ENCODE data around the gene ATP4B.

Gene ATP4B

DNA sequence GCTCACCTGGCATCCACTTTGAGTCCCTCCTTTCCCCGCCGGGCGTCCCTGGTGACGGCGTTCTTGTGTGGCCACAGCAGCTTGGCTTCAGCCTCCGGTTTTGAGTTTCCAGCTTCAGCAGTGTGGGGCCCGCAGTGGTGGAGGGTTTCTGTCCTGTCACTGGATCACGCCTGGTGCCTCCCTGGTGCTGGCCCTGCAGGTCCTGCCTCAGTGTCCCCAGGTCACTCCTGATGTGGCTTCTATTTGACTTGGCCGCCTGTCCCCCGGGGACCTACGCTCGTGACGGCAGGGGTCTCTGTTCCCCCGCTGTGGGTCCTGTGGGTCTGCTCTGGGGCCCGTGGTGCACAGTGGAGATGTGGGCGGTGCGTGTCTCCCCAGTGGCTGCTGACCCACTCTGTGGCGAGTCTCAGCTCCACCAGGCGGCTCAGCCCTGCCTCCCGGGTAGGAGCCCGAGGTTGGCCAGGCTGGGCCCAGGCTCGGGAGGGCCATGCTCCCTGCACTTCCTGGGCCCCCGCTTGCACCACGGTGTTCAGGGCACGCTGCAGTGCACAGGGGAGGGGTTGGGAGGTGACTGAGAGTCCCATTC is 1.9 kb downstream of the ATP4B start:
- no peak for DNase-seq

DNA sequence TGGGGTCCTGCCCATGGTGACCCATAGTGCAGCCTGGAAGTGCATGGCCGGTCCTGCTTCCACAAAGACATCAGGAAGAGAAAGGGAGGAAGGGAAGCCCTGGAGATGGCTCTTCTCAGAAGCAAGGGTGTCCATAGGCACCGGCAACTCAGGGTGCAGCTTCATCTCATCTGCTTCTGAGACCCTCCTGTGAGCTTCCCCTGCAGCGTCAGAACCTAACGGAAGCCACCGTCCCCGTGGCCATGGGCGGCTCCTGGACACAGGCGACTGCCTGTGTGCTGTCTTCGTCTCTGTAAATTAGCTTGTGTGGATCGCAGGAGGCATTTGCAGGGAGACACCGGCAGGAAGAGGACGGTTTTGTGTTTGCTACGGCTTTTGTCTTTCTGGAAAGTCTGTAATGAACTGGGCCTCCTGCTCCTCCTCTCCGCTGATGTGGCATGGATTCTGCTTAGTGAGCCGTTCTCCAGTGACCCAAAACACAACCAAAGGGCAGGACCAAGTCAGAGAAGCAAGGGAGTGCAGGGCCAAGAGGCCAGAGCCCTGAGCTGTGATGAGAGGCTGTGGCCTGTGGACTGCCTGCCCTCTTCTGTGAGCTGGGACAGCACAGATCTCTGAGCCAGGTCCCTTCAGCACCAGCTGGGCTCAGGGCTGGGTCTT is 2.5 kb downstream of the ATP4B start:
- DNase-seq, result no peak

DNA sequence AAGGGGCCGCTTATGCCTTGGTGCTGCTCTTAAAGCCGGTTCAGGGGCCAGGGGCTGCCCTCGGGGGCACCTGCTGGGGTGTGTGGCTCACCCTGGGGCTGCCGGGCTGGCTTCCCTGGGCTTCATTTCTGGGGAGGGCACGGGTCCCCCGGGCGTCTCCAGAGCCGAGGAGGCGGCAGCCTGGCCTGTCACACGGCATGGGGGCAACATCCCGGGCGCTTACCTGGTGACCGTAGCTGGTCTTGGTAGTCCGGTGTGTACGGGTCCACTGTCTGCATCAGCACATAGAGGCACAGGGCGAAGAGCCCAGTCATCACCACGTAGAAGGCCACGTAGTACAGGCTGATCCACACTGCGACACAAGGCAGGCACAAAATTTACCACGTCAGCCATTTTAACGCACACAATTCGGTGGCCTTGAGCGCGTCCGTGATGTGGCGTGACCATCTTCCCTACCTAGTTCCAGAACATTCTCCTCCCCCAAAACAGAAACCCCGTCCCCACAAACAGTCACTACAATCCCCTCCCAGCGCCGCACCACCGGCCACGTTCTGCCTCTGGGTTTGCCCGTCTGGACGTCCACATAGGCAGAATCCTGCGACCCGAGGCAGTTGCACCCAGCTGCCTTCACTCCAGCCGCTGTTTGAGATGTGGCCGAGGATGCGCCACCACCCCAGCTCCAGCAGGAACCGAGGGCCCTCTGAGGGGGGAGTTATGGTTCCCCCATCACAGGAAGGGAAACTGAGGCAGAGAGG is 3.2 kb downstream of the ATP4B start:
- no peak for DNase-seq

DNA sequence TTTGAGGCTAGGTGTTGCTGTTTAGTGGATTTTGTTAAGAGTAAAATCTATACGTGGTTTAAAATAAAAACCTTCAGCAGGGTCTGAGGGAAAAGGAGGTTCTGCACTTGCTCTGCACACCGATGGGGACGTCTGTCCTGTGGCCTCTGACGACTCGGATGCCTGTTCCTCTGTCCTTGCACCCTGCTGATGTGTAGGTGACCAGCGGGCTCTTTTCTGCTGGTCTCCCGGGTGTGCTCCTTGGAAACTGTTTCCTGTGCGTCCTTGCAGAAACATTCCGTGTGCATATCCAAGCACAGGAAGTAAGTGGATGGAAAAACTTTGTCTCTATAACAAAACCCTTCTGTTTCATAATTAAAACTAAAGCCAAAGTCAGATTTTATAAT is 3.8 kb downstream of the ATP4B start:
- DNase-seq, result no peak

DNA sequence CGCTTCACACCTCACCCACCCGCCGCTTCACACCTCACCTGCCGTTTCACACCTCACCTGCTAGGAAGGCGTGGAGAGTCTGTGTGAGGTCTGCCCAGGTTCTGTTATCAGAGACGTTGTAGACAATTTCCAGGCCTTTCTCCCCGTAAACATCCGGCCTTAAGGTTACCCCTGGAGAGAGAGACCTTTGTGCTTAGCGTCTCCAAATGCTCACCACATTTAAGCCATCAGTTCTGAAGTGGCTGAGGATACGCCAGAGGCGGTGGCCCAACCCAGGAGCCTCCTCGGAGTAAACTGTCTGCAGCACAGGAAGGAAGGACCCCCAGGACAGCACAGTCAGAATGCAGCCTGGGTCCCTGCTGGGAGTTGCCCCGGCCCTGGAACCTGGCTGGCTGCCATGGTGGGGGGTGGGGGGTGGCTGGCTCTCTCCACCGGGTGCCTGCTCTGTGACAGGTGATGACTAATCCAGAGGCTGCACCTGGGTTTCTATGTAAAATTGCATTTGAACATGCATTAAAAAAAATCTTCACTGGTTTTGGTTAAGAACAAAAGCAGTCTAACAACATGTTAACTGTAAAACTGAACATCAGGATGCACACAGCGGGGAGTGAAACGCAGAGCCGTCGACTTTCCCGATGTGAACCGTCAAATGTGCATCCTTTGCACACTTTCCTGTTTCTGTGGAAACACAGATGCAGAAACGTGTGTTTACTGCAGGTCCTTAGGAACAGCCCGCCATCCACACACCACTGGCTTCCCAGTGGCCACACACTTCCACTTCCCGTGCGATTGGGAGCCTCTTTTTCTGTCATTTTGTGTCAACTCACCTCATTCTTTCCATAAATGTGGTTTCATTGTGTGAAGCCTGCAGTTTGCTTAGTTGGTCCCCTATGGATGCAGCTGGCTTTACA is 4.5 kb downstream of the ATP4B start:
- DNase-seq, result no peak

DNA sequence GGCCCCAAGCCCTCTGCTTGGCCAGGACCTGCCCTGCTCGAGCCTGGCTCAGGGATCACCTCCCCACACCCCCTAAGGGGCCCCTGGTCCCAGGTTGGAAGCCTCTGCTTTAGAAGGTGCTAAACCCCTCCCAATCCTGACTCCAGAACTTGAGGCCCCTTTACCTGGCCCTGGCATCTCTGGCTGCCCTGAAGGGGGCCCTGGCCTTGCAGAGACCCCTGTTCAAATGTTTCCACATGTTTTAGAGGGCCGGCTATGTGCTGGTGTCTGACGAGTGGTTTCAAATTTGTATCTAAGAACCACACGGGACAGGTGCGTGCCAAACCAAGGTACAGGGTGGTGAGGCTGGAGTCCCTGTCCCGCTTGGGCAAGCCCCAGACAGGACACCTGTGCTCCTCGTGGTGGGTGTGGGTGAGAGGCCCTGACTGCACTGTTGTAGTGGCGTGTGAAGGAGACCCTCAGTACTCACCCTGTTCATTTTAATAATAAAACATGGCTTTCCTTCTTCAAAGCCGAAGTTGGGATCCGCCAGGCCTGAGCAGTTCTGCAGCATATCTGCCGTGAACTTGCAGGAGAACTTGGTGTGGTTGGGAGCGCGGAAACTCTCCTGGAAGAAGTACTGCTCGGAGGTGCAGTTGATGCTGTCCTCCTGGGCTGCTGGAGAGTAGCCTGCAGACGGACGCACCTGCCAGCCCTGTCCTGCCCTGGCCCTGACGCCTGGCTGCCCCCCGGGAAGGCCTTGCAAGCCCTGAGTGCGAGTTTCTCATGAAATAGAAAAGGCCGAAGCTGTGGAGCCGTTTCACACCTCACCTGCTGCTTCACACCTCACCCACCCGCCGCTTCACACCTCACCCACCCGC is 5.4 kb downstream of the ATP4B start:
- DNase-seq, result no peak

DNA sequence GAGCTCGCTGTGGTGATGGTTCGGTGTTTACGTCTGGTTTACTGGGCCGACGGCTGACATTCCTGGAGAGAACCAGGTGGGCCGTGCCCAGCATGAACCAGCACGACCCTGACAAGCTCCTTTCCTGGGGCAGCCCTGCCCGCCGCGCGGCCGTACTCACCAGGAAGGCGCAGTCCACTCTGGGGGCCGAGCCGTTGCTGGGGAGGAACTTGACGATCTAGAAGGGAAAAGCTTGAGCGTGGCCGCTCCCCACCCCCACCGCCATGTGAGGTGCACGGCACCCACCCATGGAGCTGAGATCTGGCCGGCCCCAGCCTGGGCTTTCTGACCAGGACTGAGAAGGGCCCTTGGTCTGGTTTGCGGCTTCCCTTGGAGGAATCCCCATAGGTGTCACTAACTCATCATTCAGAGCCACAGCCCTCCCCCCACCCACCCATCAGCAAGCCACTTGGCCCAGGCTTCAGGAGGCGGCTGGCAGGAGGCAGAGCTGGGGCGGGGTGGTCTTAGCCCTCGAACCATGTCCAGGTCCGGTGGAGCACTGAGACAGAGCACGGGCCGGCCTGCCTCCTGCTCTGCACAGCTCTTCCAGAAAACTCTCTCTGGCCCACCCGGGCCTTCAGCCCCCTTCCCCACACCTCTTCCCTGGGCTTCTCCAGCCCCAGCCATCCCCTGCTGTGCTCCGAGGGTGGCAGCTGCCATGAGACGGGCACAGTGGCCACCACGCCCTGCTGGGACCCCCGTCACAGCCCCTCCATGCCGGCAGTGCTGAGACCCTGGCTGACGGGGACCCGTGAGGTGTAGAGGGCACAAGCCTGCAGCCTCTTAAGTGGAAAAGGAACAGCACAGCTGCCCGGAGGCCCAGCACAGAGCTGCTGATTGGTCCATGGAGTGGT is 6.2 kb downstream of the ATP4B start:
- no peak for DNase-seq

DNA sequence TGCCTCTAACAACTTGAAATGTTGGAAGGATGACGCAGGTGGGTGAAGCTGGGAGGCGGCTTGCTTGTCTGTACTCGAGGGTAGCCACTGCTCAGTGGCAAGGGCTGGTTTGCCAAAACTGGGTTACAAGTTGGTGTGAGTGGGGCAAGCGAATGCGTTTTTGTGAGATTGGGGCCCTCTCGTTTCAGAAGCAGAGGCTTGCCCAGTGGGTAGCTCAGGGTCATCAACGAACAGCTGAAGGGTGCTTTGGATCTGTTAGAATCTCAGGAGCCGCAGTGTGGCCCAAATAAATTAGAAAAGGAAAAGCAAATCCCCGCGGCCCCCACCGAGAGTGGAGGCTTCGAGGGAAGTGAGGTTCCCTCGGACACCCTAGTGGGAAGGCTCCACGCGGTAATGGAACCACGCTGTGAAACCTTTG is 7.3 kb downstream of the ATP4B start:
- no peak for DNase-seq

DNA sequence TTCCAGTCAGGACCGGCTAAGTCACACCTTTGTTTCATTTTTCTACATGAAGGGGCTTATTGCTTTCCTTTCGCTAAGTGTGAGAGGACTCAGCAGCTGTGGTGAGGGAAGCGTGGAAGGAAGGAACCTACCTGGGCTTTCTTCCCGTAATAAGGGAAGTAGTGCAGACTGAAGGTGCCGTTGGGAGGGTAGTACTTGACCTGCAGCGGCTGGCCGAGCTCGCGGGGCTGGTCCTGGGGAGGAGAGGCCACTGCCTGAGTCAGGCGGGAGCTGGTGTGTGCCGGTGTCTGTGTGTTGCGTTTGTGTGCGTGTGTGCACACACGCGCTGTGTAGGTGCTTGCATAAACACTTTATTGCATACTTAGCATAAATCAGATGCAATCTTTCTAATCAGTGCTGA is 7.7 kb downstream of the ATP4B start:
- no peak for DNase-seq

DNA sequence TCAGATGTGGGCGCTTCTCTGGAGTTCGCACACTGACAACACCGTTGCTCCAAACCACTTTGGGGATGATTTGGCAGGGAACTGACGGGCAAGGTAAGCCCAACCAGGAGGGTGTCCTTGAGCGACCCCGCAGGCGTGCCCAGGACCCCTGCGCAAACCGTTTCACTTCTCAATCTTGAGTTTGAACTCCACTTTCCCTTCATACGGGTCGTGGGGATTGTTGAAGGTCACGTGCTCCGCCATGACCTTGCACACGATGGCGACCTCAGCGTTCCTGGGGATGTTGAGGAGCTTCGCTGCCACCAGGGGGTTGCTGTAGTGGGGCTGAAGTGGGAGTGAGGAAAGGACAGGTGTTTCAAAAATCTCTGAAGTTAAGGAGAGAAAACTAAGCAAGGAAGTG is 8.8 kb downstream of the ATP4B start:
- DNase-seq, result no peak

DNA sequence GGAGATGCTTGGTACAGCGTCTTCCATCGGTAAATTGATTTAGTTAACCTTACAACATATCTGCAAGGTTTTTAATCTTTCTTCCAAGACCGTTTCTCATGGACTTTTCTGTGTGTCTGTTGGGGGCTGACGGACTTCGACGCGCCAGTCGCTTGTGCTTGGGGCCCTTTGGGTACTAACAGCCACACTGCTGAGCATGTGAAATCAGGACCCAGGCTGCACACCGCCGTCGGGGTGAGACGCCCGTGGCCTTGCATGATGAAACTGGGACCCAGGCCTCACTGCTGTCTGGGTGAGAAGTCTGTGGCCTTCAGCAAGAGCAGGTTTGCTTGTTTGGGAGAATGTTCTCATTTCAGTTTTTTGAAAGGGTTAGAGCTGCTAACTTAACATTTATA is 9.8 kb downstream of the ATP4B start:
- no peak for DNase-seq

DNA sequence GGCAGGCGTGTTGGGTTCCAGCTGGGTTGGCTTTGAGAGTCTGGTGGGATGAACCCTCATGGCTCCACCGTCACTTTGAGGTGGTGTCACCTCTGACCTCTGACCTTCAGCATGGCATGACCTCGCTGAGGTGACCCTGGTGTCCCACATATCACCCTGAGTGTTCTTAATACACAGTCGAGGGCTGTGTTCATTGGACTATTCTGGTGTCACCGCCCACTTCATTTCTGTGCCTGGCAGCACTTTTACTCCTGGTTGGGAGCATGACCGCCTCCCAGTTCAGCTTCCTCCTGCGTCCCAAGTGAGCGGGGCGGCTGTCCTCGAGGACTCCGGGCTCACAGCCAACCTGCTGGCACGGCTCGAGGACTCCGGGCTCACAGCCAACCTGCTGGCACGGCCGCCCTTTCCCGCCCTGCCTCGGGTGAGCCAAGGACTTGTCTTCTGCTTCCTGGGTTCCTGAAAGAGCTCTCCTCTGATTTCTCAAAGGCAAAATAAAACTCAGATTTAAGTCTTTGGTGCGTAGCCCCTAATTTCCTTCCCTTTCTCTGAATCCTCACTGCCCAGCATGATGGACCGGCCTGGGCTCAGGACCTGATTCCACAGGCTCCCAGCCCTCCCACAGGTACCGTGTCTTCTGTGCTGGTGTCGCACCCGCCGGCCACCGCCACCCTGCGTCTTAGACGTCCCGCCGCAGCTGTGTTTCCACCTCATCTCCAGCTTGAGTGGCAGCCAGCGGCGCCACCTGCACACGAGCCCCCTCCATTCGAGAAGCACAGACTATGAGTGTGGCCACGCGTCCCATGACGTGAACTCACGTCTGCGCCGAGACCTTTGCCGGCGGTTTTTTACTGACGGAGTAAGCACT is 10.4 kb downstream of the ATP4B start:
- DNase-seq, result peak; percentile 52

DNA sequence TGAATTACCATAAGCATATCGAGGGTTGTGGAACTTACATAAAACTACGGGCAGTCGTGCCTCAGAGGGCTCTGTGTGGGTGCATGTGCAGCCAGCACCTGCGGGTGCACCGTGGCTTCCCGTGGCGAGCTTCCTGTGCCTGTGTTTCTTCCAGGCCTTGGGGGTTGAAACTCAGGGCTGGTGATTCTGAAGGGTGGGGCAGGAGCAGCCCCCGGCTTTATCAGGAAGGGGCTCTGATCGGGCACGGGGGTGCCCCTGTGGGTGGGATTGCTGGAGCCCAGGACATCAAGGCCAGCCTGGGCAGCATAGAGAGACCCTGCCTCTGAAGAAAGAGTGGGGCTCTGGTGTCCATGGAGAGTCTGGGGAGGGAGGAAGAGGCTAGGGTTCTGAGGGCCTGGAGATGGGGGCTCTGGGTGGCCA is 11.1 kb downstream of the ATP4B start:
- no peak for DNase-seq

DNA sequence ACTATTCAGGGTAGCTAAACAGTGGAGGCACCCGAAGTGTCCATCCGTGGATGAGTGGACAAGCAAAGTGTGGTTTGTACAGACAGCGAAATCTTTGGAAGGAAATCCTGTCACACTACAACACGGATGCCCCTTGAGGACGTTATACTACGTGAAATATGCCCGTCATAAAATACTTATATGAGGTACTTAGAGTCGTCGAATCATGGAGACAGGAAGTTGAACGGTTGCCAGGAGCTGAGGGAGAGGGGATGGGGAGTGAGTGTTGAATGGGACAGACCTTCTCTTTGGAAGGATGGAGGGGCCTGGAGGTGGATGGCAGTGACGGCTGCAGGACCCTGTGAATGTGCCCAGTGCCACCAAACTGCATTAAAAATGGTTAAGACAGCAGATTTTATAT is 11.6 kb downstream of the ATP4B start:
- DNase-seq, result peak; percentile 3

DNA sequence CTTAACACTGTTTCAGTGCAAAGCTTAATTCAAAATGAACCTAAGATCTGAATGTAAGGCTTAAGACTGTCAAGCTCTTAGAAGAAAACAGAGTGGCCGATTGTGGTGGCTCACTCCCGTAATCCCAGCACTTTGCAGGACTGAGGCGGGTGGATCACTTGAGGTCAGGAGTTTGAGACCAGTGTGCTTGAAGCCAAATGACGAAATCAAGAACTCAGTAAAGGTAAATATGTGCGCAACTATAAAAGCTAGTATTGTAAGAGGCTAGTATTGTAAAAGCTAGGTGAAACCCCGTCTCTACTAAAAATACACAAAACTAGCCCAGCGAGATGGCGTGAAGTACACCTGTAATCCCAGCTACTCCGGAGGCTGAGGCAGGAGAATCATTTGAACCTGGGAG is 12.7 kb downstream of the ATP4B start:
- DNase-seq, result no peak

DNA sequence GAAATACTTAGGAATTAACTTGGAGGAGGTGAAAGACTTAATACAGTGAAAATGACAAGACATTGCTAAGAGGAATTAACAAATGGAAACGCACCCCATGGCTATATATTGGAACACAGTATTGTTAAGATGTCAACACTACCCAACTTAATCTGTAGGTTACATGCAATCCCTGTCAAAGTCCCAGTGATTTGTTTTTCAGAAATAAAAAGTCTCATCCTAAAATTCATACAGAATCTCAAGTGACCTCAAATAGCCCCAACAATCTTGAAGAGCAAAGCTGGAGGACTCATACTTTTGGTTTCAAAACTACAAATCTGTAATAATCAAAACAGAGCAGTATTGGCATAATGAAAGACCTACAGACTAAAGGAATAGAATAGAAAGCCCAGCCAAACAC is 13.2 kb downstream of the ATP4B start:
- DNase-seq, result no peak

DNA sequence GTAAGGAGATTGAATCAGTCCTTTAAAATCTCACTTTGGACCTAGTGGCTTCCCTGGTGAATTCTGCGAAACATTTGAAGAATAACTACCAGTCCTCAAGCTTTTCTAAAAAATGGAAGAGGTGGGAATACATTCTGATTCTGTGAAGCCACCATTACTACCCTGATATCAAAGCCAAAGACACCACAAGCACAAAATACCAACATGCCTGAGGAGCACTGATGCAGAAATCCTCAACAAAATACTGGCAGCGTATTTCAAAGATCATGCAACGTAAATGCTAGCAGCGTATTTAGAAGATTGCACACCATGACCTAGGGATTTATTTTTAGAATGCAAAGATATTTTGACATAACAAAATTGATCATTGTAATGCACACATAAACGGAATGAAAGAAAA is 14.4 kb downstream of the ATP4B start:
- DNase-seq, result no peak

DNA sequence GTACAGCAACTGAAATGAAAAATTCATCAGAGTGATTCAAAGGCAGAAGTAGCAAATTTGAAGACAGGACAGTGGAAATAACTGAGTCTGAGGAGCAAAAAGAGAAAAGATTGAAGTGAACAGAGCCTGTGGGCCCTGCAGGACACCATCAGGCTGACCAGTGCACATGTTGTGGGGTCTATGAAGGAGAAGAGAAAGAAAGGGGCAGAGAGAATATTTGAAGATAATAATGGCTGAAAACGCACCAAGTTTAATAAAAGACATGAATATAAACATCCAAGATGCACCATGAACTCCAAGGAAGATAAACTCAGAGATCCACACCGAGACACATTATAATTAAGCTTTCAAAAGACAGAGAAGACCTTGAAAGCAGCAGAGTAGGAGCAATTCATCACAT is 15.4 kb downstream of the ATP4B start:
- DNase-seq, result no peak

DNA sequence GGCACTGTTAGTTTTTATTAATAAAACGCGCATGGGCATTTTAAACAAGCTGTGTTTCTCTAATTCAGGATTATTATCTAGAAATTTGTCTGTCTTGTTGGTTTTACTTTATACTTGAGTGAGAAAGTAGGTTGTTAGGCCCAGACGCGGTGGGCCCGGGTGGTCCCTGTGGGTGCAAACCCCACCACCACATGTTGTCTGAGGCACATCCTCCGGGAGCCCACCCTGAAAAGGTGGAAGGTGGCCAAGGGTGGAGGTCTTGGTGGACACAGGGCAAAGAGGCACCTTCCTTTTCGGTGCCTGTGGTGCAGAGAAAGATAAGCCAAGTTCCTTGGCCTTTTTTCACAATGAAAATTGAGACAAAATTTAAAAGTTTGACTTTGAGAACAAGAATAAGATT is 16.6 kb downstream of the ATP4B start:
- no peak for DNase-seq

DNA sequence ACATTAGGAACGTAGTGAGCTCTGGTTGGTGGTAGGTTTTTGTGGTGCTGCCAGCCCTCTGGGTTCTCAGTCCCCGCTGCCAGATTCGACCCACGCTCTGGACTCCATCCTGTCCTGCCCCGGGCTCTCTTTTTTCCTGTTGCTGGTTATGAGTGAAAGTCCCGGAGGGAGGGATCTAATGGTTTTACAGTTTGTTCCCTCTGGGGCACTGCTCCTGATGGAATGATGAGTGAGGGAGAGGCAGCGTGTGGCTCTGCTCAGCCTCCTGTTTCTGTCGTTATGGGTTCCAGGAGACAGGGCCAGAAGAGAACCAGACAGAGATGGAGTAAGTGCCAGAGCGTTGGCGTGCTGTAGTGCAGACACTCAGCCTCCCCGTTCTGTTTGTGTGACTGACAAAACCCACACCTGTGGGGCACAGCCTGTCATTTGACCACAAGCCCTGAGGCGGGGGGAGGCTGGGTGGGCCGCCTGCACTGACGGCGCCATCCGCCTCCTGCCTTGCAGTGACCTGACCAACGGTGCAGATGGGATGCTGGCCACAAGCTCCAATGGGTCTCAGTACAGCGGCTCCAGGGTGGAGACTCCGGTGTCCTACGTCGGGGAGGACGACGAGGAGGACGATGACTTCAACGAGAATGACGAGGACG is 18.3 kb downstream of the ATP4B start:
- no peak for DNase-seq
